ENCODE results near the gene AFF3.
"Not testable (repeated sequence)": the region's sequence is repeated elsewhere in the genome, so short reads cannot be mapped to it uniquely, and the experiment has no call there.

Gene AFF3

DNA sequence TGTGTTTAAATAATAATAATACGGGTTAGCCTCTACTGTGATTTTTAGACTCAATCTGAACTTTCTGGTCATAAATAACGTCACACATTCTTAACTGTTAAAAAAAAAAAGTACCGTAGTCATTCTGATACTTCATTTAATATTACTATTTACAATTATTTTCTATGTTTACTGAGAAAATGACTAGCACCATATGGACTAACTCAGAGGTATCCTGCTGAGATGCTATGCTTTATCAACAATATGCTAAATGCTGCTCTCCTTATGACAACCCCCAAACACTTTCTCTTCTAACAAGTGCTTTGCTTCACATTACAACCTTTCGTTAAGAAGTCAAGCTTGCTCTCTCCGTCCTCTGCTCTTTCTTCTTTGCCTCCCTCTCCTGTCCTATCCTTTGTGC, 182.1 kb downstream of the AFF3 start:
- DNase-seq (ENCODE audit: low spot score), result no peak

DNA sequence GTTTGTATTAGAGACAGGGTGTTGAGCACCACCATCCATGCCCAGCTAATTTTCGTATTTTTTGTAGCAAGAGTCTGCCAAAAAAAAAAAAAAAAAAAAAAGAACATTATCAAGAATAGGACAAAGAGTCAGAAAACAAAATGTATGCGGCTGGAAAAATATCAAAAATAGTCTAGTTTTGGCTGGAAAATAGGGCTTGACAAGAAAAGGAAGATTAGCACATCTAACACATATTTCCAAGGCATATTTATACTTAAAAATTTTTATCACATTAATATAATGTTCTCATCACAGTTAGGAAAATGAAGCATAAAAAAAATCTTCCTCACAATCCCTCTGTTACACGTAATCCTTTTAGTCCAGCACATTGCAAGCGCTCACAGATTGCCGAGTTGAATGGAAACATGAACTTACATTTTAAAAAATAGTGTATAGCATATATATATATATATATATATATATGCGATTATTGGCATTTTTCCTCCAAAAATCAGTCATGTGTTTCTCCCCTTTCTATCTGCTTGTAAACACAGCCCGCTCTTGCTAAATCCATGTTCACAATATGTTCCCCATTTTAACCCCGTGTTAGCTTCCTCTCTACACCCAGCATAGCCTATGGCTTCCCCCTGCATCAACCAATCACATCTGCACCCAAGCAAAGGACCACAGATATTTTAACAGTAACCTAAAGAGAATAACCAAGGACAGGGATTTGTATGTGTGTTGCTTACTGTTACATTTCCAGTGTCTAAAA, 183.0 kb downstream of the AFF3 start:
- no peak for DNase-seq (ENCODE audit: low spot score)

DNA sequence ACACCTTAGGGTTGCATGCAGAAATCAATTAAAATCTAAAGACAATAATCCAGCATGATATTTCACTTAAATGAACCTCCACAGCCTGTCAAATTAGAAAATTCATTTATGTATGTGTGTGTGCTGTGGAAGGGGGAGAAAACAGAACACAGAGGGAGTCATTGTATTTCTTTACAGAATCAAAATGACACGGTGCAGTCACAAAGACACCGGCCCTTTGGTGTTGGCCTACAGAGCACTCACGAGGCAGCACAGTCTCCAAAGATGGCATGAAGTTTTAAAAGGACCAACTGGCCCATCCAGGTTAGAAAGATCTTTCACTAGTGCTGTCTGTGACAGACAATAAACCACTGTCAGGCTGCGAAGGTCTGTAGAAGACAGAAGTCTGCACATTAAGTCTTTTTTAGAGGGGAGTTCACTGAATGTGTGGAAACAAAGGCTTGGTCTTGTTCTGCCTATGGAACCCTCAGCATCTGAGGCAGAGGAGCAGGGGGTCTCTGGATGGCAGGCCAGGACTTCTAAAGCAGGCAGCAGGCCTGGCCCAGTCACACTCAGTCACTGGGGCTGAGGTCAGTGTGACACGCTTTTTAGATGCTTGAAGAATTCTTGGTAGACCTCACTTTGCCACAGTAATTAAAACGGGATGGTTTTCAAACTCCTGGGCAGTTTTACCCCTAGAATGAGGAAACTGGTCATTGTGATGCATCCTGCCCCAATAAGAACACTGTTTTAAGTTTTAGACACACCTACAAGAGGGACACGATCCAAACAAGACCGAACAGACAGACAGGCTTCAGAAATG, 184.9 kb downstream of the AFF3 start:
- no peak for DNase-seq (ENCODE audit: low spot score)

DNA sequence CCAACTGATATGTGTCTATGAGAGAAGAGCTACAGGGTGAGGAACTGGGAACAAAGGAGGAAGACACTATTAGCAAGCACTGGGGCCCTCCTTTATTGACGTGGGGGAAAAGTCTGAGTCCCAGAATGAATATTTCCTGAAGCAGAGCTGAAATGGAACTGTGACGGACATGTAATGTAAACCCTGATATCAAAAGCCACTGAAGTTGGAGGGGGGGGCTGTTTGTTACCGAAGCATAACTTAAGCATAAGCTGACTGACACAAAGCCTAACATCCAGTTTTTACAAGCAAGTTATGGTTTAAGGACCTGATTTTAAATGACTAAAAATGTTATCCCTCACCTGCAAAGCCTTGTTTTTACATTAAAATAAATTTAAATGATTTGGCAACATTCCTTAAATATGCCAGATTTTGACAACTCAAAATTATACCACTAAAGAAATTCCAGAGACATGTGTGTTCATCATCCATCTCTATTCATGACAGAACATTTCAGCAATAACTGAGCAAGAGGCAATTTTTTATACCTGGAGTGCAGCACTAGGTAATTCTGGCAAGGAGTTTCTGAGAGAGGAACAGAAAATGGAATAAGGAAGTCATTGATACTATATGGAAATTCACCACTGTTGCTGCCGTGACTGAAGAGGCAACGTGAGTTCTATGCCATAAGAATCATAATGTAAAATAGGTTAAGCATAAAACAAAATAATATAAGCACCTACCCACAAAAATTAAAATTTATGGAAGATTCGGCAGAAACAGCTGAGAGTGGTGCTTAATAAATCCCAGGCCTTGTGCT, 186.0 kb downstream of the AFF3 start:
- DNase-seq (ENCODE audit: low spot score), result no peak

DNA sequence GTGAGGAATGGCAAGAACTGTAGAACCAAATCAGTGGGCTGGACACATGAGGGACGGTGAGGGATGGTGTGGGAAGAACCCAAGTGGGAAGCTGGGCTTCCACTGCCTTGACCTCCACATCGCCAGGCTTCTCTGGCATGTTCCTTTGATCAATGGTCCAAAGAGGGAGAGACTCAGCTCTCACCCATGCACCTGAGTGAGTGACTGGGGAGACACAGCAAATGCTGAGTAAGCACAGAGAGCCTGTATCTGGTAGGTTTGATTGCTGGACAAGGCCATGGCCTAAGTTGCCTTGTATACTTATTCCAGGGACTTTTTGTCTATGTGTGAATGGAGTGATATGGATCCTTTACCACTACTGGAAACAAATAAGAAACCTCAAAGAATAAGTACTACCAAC, 188.6 kb downstream of the AFF3 start:
- DNase-seq (ENCODE audit: low spot score), result no peak

DNA sequence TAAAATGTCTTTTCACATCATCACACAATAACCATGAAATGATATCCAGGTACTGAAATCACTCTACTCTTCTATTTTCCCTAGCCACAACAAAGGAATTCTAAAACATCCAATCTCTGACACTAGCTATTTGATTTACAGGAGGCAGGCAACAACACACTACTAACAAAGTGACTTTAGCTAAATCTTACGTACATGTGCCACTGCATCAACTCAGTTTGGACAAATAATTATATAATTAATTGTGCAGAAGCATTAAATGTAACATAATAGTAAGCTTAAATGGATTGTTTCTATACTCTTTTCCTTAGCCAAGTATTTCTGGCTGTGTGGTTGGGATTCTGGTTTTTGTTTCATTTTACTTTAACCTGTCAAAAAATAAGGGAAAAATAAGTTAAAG, 192.4 kb downstream of the AFF3 start:
- DNase-seq (ENCODE audit: low spot score), result no peak

DNA sequence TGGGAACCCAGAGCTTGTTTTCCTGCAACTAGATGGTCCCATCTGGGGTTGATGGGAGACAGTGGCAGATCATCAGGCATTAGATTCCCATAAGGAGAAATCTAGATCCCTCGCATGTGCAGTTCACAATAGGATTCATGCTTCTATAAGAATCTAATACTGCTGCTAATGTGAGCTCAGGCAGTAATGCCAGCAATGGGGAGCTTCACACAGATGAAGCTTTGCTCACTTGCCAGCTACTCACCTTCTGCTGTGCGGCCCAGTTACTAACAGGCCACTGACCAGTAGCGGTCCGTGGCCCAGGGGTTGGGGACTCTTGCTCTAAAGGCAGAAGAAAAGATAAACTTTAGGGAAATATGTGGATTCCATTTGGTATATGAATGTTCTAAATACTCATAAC, 192.9 kb downstream of the AFF3 start:
- DNase-seq (ENCODE audit: low spot score), result no peak

DNA sequence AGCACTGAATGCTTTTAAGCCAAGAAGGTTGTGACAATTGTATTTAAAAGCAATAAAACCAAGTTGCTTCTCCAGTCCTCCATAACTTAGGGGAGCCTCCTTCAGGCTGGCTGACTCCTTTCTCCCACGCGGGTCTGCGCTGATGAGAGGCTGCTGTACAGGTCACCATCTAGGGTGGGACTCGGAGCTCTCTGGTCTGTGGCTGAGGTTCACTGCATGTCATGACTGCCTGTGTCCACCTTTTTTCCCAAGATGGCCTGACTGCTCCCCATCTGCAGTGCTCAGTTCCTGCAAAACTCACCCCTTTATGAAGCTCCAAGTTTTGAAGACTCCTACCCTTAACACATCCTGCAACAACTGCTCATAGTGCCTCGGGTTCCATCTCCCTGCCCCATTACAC, 194.4 kb downstream of the AFF3 start:
- DNase-seq (ENCODE audit: low spot score), result no peak

DNA sequence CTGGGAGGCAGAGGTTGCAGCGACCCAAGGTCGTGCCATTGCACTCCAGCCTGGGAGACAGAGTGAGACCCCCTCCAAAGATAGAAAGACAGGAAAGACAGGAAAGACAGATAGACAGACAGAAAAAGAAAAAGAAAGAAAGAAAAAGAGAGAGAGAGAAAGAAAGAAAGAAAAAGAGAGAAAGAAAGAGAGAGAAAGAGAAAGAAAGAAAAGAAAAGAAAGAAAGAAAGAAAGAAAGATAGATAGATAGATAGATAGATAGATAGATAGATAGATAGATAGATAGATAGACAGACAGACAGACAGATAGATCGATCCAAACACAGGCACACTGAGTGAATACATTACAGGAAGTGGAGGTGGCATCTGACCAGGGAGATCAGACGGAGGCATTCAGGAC, 195.0 kb downstream of the AFF3 start:
- DNase-seq (ENCODE audit: low spot score), result not testable (repeated sequence)

DNA sequence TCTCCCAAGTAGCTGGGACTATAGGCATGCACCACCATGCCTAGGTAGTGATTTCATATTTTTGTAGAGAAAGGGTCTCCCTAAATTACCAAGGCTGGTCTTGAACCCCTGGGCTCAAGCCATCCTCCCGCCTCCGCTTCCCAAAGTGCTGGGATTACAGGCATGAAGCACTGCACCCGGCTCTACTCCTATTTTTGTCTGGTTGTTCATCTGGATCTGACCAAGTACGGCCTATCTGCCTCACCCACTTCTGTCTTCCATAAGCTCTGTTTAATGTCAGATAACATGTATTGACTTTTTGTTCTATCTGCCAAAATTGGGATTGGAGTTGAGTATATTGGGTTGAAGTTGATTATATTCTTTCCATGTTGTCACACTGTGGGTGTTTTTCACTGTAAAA, 198.4 kb downstream of the AFF3 start:
- DNase-seq (ENCODE audit: low spot score), result no peak

DNA sequence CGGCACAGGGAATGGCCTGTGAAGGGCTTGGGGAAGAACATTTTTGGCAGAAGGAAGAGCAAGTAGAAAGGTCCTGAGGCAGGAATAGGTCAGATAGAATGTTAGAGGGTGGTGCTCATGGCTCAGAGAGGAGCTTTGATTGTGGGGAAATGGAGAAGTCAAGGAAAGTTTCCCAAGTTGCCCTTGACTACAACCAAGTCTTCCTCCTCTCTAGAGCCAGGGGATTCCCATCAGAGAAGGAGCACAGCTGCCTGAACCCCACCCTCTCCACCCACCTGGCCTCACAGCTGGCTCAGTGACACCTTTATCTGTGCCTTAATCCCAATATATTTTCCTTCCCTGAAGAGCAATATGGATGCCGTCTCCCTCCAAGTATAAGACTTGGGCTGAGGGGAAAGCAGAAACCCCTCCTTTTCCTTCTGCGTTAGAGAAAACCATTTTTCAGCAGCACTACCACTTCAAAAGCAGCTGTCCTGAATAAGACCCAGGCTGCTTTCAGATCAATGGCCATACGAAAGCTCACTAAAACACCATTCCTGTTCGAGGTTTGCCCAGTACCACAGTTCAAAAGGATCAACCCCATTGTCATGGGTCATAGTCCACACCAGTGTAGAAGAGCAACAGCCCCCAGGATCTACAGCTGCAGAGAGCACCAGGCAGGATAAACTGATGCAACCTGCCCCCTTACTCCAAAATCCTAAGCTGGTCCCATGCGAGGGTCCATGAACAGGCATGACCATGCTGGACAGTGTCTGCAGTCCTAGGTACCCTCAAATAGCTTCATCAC, 199.6 kb downstream of the AFF3 start:
- no peak for DNase-seq (ENCODE audit: low spot score)

DNA sequence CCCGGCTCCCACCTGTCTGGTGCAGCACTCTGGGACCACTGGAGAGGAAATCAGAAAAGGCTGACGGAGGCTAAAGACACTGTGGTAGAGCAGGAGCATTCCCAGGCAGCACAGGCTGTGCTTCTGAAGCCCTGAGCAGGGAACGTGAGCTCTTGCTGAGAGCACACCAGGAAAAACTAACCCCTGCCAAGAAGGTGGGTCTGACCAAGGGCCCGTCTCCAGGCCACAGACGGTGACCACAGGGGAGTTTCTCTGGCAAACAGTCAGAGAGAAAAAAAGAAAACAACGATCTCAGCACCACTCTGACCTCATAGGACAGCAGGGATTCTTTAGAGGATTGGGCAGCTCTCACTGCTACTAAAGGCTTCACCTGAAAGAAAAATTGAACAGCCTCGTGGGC, 201.4 kb downstream of the AFF3 start:
- DNase-seq (ENCODE audit: low spot score), result no peak

DNA sequence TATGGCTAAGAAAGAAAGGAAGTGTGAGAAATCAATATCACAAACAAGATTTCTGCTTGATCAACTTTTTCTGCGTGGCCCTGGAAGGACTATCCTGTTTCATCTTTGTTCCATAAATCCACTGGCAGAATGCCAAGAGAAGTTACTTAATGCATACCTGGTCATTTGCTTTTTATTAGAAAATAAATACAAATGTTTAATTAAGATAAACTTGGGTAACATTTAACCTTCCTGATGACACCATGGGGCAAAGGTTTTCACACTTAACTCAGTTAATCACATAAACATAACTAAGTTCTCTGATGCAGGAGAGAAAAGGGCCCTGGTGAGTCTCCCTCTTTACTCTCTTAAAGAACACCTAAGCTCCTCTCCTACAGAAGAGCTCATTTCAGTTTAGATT, 203.3 kb downstream of the AFF3 start:
- no peak for DNase-seq (ENCODE audit: low spot score)

DNA sequence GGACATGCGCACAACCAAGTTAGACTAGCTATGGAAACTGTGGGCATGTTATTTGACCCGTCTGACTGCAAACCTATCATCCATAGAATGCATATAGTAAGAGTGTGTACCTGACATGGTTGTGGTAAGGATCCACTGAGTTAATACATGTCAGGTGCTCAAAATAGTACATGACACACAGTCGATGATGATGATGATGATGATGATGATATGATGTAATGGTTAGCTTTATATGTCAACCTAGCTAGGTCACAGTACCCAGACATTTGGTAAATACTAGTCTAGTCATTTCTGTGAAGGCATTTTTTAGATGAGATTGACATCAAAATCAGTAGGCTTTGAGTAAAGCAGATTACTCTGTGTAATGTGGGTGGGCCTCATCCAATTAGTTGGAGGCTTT, 204.1 kb downstream of the AFF3 start:
- no peak for DNase-seq (ENCODE audit: low spot score)

DNA sequence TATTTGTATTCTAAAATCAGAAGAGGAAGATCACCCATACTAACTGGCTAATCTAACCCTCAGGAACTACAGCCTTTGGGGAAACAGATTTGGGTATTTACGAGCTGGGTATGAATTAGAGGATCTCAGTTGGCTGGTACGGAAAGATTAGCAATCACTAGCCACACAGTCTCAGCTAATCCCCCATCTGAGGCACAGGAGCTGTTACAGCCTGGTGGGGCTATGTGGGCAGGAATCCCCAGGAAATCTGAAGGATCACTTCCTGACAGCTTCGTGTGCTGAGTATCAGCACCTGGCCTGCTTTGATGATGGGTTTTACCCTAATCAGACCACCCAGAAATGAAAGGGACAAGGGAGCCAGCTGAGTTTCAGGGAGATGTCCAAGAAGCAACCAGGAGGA, 206.3 kb downstream of the AFF3 start:
- no peak for DNase-seq (ENCODE audit: low spot score)

DNA sequence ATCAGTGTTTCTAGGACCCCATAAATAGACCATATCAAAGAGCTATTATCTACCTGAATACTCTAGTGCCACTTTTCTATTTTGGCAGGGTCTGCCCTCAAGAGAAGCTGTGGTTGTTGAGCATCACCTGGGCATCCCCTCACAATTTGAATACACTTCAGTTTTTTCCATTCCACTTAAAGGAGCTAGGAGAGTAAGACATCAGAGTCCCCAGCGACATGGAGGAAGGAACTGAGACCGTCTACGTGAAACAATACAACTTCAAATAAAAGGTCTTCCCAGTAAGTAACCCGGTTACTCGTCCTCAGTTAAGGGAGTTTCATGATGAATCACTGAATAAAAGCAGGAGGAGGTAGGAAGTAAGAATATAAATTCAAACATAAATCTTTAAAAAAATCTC, 206.7 kb downstream of the AFF3 start:
- no peak for DNase-seq (ENCODE audit: low spot score)

DNA sequence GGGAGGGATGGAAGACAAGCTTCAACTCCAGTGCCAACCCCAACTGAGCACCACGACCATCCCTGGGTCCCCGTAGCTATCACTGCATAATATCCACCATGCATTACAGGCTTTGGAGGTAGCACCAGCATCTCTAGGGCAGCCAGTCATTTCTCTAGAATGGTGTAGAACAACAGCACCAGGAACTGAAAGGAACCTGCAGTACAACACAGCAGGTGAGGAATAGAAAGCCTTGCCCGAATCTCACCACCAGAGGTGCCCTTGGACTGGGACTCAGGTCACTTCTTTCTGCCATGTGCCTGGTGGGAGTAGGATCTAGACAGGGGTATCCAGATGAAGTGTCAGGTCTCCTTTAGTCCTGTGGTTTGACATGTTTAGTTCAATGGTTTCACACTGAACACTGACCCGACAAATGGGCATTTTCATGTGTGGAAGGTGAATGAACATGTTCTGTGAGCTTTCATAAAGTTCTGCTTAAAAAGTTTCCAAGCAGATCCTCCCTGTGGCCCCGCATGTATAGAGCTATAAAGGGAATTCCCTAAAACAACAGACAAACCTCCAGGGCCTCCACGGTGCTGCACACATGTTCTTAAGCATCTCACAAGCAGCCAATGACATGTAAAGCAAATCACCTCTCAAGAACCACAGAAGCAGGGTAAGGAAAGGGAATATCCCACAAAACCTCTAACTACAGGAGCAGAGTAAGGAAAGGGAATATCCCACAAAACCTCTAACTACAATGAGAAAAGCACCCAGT, 208.3 kb downstream of the AFF3 start:
- no peak for DNase-seq (ENCODE audit: low spot score)

DNA sequence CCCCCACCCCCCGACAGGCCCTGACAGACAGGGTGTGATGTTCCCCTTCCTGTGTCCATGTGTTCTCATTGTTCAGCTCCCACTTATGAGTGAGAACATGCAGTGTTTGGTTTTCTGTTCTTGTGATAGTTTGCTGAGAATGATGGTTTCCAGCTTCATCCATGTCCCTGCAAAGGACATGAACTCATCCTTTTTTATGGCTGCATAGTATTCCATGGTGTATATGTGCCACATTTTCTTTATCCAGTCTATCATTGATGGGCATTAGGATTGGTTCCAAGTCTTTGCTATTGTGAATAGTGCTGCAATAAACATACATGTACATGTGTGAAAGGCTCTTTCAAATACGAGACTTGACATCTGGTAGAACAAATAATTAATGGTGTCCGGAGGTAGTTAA, 208.9 kb downstream of the AFF3 start:
- not testable (repeated sequence) for DNase-seq (ENCODE audit: low spot score)

DNA sequence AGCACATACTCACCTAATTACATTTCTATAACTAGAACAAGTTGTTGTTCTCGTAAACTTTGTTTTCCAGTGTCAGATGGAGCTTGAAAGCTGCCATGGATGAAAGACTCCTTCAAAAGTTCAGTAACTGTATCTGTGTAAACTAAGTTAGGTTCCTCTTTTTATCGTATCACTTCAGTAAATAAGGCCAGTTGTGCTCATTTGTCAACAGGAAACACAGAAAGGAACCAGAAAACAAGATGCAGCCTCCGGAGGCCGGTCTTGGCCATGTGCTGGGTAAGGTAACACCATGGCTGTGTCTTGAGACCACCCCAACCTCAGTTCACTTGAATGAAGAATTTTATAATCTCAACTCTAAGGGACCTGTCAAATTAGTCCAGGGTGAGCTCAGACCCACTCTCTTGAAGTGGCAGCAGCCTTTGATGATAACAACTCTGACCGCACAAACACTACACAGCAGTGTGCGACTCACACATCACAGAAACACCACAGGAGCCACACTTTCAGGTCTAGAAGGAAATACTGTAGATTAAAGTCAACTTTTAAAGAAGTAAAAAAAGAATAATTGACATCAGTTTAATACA, 213.8 kb downstream of the AFF3 start:
- DNase-seq (ENCODE audit: low spot score), result no peak

DNA sequence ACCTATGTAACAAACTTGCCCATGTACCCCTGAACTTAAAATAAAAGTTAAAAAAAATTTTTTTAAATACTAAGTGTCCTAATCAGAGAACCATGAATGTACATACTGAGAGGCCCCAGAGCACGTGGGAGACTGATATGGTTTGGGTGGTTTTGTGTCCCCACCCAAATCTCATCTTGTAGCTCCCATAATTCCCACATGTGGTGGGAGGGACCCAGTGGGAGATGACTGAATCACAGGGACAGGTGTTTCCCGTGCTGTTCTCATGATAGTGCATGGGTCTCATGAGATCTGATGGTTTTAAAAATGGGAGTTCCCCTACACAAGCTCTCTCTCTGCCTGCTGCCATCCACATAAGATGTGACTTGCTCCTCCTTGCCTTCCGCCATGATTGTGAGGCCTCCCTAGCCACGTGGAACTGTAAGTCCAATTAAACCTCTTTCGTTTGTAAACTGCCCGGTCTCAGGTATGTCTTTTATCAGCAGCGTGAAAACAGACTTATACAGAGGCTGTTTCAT, 214.6 kb downstream of the AFF3 start:
- not testable (repeated sequence) for DNase-seq (ENCODE audit: low spot score)

DNA sequence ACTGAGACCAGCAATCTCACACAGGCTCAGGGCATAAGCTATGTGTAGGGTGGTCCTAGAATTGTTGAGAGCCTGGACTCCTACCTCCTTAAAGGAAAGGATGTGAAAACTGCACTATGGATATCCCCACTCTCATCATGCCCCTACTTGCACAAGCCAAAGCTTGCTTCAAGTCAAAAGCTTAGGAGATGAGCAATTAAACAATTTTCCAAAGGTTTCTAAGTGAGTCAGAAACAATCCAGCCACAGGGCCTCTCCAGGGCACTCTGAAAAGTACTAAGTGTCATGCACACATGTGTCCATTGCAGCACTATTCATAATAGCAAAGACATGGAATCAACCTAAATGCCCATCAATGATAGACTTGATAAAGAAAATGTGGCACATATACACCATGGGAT, 215.4 kb downstream of the AFF3 start:
- no peak for DNase-seq (ENCODE audit: low spot score)

Measured in ecto neural progenitor cell (in vitro differentiated cells).